HG03575 (cell line): ENCODE results near the gene EXPH5.
"Not testable (repeated sequence)": the region's sequence is repeated elsewhere in the genome, so short reads cannot be mapped to it uniquely, and the experiment has no call there.

Source experiments
- ATAC-seq: cut with Tn5 transposase; IDR thresholded peaks from one replicate; pipeline ENCODE4 v1.9.1; 2021; ENCODE audit not compliant: unreplicated experiment, insufficient number of reproducible peaks, low FRiP score; ENCODE audit errors: extremely low read depth

Gene EXPH5, protein sequence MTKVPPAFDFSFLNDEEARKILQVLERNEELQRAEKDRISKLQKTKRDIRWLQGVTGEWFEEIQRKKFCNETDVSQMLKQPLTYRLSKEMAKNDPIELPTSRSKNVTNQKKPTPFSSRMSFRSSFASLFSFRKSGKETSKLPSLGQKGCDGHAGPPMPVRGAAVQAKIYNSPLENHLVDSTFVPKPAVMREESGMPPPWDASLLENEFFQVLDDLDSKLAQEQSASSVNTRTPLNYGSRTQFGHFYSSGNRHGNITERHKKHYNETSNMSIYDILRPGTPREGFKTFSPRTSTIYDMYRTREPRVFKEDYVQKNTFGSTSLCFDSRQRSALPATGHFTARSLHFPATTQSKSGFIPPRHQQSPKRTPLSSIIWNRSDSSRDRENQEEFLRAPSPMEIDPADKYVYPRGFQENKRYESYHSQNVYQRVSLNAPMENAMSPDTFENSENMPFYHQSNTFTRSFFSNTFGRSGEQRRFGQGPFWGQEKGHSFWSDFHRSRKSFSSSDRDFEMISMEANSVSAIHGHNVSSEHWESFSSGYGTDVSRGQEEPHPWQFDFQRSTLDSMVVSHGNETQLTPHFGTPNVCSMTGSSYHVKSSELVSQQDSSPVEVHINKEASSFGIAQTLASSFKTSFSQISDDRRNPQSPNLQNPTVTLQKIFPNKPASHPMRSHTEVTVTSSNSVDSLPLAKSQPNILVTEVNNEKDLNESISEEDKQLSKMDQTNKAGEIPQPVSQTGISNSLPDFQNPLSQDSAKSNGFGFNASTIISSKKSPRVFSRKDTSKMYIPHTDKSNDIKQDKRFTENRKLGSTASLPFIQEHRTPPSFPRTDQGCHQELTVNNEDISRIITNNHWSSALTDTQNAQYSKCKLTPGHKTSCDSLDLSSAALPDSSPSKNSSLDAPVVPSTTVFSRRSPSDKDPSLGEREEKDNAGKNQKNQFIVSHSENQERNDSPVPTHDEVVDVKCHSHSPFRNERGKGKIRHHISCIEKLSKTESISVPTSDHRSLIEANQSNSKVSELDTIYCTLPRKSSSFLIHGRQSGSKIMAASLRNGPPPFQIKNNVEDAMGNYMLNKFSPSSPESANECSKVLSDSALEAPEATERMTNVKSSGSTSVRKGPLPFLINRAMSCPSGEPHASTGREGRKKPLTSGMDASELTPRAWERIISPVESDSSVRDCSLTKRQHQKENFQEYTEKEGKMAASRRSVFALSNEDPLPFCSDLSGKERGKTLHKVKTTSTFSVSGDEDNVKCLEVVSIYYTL (N-terminal part only)

DNA sequence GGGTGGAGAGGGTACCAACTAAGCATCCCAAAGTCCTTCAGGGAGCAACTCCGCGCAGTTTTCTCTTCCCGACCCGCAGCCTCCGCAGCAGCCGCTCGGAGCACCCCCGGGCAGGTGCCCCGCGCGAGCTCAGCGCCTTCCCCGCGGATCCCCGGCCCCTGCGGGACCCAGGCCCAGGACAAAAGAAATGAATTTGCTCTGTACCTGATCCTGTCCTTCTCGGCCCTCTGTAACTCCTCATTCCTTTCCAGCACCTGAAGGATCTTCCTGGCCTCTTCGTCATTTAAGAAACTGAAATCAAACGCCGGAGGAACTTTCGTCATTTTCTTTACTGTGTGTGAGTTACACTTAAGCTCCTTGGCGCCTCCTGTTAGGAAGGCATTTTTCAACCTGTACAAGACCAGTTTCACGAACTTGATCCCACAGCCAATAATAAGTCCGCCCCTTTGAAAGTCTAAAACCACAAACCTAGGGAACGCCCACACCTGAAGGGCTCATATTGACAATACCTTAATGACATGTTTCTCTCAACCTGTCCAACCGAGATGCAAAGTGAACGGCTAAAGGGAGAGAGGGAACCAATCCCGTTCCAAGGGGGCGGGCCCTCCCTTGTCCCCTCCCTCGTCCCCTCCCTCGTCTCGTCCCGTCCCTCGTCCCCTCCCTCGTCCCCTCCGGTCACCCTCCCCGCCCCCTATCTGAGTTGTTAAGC, at the start of gene EXPH5:
TSS of gene EXPH5 (minus strand) at position 555 of the 709 bp plus-strand sequence. CDS start at position 323, 232 bp downstream.
- peak; percentile 83 for ATAC-seq

DNA sequence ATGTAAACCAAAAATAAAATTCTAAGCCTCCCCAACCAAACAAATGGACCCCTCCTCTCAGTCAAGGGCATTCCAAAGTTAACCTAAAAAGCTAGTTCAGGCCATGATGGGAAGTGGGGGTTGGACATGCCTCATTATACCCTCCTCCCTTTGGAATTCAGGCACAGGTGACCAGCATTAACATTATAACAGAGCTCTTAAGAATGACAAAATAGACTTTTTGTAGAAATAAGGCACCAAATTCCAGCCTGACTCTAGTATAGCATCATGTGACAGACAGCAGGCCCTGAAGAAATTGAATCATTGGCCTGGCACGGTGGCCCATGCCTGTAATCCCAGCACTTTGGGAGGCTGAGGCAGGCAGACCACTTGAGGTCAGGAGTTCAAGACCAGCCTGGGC, 48.2 kb upstream of the EXPH5 start:
- not testable (repeated sequence) for ATAC-seq

DNA sequence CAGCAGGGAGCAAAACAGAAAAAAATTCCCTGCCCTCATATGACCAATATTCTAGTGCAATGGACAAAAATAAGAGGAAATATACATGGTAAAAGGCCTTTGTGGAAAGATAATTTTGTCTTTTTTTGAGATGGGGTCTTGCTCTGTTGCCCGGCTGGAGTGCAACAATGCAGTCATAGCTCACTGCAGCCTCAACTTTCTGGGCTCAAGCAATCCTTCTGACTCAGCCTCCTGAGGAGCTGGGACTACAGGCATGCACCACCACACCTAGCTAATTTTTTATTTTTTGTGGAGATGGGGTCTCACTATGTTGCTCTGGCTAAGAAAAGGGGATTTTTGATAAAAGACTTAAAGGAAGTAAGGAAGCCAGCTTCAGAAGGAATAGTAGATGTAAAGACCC, 45.6 kb upstream of the EXPH5 start:
- no peak for ATAC-seq

DNA sequence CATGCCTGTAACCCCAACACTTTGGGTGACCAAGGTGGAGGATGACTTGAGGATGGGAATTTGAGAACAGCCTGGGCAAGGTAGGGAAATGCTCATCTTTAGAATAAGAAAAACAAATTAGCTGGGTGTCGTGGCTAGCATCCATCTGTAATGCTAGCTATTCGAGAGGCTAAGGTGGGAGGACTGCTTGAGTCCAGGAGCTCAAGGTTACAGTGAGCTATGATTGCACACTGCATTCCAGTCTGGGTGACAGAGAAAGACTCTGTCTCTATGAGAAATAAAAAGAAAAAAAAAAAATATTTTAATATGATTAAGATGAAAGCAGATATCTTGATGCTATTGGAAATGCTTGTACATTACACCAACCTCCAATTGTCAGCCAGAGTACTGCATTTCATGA, 42.7 kb upstream of the EXPH5 start:
- no peak for ATAC-seq

DNA sequence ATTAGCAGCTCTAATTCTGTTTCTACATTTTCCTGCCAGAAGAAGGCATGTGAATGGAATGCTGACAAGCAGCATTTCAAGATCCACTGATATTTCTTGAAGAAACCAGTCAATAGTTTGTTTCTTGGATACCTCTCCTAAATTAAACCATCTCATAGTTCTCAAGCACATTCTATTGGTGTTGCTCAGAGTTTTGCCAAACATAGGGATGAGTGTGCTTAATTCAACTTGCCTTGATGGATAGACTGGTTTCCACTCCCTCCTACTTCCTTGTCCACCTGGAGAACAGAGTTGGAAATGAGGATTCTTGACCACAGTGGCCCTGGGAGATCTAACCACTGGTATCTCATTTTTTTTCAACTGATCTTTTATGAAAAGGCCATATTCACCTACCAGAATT, 41.5 kb upstream of the EXPH5 start:
- ATAC-seq, result no peak

DNA sequence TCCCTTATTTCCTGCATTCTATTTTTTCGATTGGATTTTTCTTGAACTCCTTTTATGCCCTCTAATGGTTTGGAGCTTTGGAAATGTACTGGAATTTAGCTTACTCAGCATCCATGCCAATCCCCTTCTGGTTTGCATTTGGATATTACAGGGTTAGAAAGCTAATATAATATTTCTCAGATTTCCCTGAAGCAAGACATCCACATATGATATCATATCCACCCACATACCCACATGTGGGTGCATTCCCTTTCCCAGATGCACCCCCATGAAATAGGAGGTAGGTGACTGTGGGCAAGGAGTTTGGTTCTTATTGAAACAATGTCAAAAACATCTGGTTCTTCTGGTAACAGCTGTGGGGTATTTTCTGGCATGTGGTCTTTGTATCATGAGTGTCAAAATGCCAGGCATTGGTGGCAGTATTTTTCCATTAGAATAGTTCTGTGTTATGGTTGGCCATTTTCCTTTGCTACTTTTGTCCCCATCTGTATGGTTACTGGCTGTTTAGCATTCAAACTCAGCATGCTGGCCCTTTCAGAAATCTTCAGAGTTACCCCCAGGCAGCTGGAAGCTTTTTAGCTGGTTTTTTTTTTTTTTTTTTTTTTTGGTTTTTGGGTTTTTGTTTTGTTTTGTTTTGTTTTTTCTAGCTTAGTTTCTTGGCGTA, 38.6 kb upstream of the EXPH5 start:
- no peak for ATAC-seq

DNA sequence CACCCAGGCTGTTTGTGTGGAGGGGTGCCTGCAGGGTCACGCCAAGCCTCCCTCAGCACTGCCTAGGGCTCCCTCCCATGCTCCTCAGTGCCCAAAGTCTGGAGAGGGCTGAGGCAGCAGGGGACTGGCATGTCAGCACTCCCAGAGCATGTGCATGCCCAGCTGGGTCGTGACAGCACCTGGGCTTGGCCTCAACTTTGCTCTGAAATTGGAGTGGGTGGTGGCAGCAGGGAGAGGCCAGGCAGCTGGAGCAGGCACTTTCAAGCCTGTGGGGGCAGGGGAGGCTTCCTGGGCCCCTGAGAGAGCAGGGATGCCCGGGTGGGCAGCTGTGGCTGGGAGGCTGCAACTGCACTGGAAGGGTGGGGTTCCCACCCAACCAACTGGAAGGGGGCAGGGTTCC, 35.7 kb upstream of the EXPH5 start:
- no peak for ATAC-seq

DNA sequence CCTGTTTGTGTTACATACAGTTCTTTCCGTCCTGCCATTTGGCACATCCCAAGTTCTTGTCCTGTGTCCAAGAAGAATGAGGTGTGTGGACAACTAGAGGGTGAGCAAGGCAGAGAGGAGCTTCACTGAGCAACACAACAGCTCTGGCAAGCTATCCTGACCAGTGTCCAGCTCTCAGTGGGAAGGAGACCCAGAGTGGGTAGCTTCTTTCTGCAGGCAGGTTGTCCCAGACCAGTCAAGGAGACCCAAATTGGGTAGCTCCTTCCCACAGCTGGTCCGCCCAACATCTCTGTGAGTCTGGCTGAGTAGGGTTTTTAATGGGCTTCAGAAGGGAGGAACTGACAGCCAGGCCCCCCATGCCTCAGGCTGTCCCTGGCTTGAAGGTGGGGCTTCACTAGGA, 35.2 kb upstream of the EXPH5 start:
- ATAC-seq, result no peak

DNA sequence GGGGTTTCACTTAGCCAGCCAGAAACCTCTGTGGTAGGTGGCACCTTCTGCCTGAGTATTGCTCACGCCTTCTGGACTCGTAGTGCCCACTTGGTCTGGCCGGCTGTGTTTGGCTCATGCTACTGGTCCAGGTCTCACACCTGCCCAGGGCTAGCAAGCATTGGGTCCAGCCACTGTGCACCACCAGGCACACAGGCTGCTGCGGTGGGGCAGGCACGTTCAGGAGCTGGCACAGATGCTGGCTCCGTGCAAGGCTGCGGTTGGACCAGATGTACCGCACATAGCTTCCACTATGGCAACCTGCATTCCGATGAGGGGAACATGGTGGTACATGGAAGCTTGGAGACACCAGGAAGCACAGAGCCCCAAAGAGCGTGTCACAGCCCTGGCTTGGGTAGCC, 34.8 kb upstream of the EXPH5 start:
- ATAC-seq, result no peak

DNA sequence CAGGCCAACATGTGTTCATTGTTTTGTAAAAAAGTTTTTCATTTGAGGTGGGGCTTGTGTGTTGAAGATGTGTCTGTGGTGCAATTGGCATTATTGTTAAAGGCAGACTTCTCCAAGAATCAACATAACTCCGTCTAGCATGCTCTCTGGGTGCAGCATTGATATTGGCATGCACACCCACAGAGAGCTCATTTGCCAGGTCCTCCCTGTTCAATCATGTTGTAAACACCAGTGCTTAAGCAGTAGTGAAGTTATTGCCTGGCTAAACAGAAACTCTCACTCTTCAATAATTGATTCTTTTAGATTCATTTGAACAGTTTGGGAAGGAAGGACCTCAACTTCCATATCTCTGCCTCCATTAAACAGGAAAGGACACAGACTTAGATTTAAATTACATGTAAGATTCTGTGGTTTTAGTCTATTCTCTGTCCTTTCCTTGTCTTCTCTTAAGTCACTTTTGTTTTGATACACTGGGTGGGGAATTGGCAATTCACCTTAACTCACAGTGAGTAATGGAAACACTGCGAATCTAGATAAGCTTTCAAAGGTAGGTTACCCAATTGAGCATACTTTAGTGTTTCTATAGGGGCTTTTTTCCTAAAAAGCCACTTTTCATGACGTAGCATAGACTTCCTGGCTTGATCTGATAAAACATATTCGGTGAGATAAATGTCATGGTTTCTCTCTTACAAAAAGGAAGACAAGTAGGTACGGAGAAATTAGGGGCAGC, 30.8 kb upstream of the EXPH5 start:
- no peak for ATAC-seq

DNA sequence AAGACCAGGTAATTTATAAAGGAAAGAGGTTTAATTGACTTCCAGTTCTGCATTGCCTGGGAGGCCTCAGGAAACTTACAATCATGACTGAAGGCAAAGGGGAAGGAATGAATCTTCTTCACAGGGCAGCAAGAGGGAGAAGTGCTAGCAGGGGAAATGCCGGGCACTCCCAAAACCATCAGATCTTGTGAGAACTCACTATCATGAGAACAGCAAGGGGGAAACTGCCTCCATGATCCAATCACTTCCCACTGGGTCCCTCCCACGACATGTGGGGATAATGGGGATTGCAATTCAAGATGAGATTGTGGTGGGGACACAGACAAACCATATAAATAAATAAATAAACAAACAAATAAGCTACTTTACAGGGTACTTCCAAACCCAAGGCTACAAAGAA, 28.8 kb upstream of the EXPH5 start:
- no peak for ATAC-seq

DNA sequence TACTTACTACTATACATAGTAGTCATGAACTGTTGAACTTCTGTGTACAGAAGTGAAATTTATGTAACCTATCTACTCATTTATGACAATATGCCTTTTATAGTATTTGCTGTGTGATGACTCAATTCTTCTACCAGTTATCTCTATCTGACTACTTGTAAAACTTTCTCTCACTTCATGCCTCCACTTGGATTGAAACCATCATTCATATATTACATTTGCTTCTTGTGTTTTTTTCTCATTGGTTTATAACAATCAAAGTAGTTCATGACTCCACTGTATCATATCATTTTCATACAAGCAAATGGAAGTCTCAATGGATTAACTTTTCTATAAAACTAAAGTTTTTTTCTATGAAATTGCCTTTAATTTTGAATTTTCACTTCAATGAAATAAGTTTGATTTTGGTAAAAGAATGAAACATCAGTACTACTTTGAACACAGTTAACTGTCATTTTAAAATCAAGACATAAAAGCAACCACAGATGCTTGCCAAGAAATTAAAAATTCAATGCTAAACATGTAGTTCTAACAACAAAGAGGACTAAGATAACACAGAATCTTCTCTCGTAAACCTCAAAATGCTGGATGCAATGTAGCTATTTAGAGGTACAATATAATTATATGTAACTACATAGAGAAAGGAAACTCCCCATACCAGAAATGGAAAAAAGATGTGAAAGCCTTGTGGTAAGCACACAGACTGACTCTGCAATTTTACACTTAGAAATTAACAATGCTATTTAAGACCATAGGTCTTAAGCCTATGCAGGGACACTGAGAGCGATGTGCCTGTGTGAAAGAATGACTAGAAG, 27.6 kb upstream of the EXPH5 start:
- ATAC-seq, result peak; percentile 92

DNA sequence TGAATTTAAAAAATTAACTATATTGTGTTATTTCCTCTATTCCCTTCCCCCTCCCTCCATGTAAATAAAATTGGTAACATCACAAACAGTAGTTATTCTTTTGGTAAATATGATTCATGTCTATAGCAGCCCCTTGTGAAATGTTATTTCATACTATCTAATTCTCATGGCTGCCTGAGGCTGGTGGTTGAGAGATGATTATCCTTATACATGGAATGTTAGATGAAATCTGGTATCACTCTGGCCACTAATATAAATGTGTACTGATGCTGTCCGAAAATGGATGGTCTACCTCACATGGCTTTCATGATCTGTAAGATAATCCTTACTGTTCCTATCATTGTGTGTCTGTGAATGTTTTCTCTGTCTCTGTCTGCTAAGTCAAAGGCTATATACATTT, 25.0 kb upstream of the EXPH5 start:
- no peak for ATAC-seq

DNA sequence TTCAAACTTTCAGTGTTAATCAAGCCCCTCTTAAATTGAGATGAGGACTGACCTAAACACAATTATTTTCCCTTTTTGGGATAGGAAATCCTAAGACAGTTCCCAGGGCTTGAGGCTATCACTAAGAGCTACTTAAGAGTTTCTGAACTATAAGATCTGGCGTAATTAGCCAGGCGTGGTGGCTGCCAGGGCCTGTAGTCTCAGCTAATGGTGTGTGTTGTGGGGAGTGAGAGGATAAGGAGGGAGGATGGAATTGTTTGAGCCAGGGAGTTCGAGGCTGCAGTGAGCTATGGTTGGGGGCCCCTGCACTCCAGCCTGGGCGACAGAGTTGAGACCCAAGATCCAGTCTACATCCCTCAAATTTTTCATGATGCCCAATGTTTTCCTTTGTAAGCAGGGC, 23.5 kb upstream of the EXPH5 start:
- ATAC-seq, result no peak

DNA sequence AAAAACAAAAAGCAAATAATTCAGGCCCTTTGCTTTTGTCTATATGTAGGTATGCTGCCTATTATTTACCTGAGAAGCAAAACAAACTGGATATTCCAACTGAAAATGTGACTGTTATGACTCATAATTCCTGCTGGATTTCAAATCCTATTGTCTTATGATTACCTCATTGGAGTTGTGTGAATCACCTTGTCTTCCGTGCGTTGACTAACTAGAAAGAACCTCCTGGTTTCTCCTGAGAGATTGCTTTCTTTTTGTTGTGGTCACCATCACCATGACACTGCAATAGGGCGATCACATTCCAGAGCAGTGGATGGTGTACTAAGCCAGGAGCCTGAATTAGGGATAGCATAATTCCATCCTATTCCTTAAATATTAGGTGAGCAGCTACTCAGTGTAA, 23.0 kb upstream of the EXPH5 start:
- no peak for ATAC-seq

DNA sequence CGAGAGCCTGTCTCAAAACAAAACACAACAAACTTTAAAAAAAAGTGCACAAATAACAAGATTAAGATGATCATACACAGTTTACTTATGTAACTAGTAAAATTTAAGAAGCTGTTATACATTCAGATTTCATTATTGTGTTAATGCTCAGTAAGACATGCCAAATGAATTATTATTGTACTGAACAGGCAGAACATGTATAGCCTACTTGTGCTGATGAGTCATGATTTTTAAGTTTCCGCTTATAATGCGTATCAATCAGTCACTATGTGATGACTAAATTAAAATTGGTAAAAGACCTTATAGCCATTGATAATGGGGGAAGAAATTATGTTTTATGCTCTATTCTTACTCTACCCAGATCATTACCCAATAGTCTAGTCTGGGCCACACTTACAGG, 20.5 kb upstream of the EXPH5 start:
- no peak for ATAC-seq

DNA sequence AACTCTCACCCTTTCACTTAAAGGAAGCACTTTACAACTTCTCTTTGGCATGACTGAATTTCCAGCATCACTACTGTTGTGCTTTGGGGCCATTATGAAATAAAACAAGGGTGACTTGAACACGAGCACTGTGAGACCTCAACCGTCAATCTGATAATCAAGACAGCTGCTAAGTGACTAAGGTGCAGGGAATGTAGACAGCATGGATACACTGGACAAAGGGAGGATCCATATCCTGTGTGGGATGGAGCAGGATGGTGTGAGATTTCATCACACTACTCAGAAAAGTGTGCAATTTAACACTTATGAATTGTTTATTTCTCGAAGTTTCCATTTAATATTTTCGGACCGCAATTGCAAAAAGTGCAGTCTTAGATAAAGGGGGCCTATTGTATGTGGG, 16.1 kb upstream of the EXPH5 start:
- no peak for ATAC-seq
